ENCODE results near the gene UPK1A. TPM values are rescaled to one million over a fixed set of nuclear protein-coding genes. Genes with fewer than 3 reads are reported as not detected.

The UPK1A gene
- total RNA-seq, 1 experiment from 2014 or later = 1.6 TPM

- ATAC-seq (no peak), DNase-seq (ENCODE audit: low spot score) (no peak)
- Mint-ChIP-seq H3K4me3 (no peak overlapping the region), H3K27ac (no peak overlapping the region), H3K4me1 (no peaks in the 10 kb centered on the region), H3K36me3 (peaks cover 54% of the 10 kb centered on the region), H3K27me3 (ENCODE audit: low read depth) (no peaks in the 10 kb centered on the region), H3K9me3 (no peaks in the 10 kb centered on the region)
- ChIA-PET POLR2A (interaction anchor here (0.6 kb wide), 1 partner anchor 44 kb away, joined by 3 read pairs; the partner anchor contains the start of gene HAUS5), CTCF (no interaction called here)
- no peak for TF ChIP-seq MAX (CRISPR knock-in tag; IDR thresholded peaks at IDR 0.05)
- TF ChIP-seq TEAD1 (CRISPR knock-in tag; IDR thresholded peaks at IDR 0.05) = no peak
- no peak for TF ChIP-seq MYBL2 (CRISPR knock-in tag; IDR thresholded peaks at IDR 0.05)
- no peak for TF ChIP-seq MXD4 (CRISPR knock-in tag; IDR thresholded peaks at IDR 0.05; ENCODE audit: borderline replicate concordance)
- no peak for TF ChIP-seq NR1H2 (CRISPR knock-in tag; IDR thresholded peaks at IDR 0.05)
- TF ChIP-seq CBFB (CRISPR knock-in tag; IDR thresholded peaks at IDR 0.05; ENCODE audit: low read depth) = no peak
These were observed 9.6 kb upstream of the UPK1A start for GRCh38 chr19:35656700-35657099.

- Mint-ChIP-seq H3K4me1 (no peaks in the 10 kb centered on the region), H3K27ac (no peak overlapping the region), H3K9me3 (no peaks in the 10 kb centered on the region), H3K27me3 (ENCODE audit: low read depth) (no peaks in the 10 kb centered on the region), H3K4me3 (no peak overlapping the region), H3K36me3 (peaks cover 48% of the 10 kb centered on the region)
- TF ChIP-seq ZMAT4 (CRISPR knock-in tag; IDR thresholded peaks at IDR 0.05) (no peak), CTCF (IDR thresholded peaks at IDR 0.05) (0 out of 2 replicates have a peak, but pooled peaks have one; percentile 19)
- ChIA-PET CTCF (interaction anchor here (0.9 kb wide), 1 partner anchor 10 kb away, joined by 4 read pairs; the partner anchor contains the start of gene COX6B1), POLR2A (no interaction called here)
- peak; percentile 55; the same call in 1 of the 2 replicates for ATAC-seq
- DNase-seq (ENCODE audit: low spot score) = no peak
These were observed 8.2 kb upstream of the UPK1A start for GRCh38 chr19:35657904-35658700.

- H3K9me3 Mint-ChIP-seq = no peaks in the 10 kb centered on the region
- DNase-seq (ENCODE audit: low spot score) = no peak
These were observed 4.3 kb upstream of the UPK1A start for GRCh38 chr19:35661995-35662340.

More at GRCh38 chr19:35661995-35662340, 4.3 kb upstream of the UPK1A start:
- H3K27me3 Mint-ChIP-seq (ENCODE audit: low read depth) = no peaks in the 10 kb centered on the region
- H3K4me1 Mint-ChIP-seq = no peaks in the 10 kb centered on the region
- no peak overlapping the region for H3K27ac Mint-ChIP-seq
- peaks cover 17% of the 10 kb centered on the region for H3K36me3 Mint-ChIP-seq
- CTCF ChIA-PET = no interaction called here
- POLR2A ChIA-PET = interaction anchor here (1.2 kb wide), 2 partner anchors 14 to 19 kb away, joined by 3 to 7 read pairs; partner anchors contain the start of gene COX6B1
- no peak overlapping the region for H3K4me3 Mint-ChIP-seq
- no peak for ATAC-seq
- TF ChIP-seq RORB (CRISPR knock-in tag; IDR thresholded peaks at IDR 0.05) = no peak
- no peak for TF ChIP-seq ZNF532 (CRISPR knock-in tag; IDR thresholded peaks at IDR 0.05; ENCODE audit: borderline replicate concordance)
- no peak for TF ChIP-seq MLX (CRISPR knock-in tag; IDR thresholded peaks at IDR 0.05)
- TF ChIP-seq NR1H2 (CRISPR knock-in tag; IDR thresholded peaks at IDR 0.05) = no peak
- no peak for TF ChIP-seq NFYB (CRISPR knock-in tag; conservative IDR thresholded peaks at IDR 0.05; ENCODE audit: low read depth)
